Muscle of arm (tissue), 14 donors: ENCODE results near the gene LACC1. TPM values are rescaled to one million over a fixed set of nuclear protein-coding genes. Genes with fewer than 3 reads are reported as not detected.
A peak's percentile ranks its signal among the peaks of the same experiment; 100 is the strongest.

Experiments used
- DNase-seq: peaks from one replicate; pipeline ENCODE4 v3.0.0-alpha.2; 2013
- long read RNA-seq, 11 donors: transcript quantifications; one replicate each; lab custom pipeline, GENCODE V29; 2026
- polyA plus RNA-seq, 12 donors: library from polyadenylated mRNA; unstranded; fragments of 120-200 nt; gene quantifications; one replicate each; pipeline ENCODE4 v1.2.1, GENCODE V29; 2013; ENCODE audit not compliant: insufficient read length in 12 of 12

Gene LACC1
- polyA plus RNA-seq, result 1 to 10 TPM in 10 of 12 donors, not detected in 2; 1.7 to 4.3 (median 2.2) TPM
- long read RNA-seq, donor 1, transcript LACC1-202 (2 exons, 705 nt), result major isoform, 5 of 10 reads
- long read RNA-seq, donor 1, partial matches to known transcripts, result 5 of 10 reads
- long read RNA-seq, donor 1, other reads (novel, unspliced or antisense), result 0 of 10 reads
- long read RNA-seq, donor 2, full-length matches to known transcripts, result 1 of 1 reads
- long read RNA-seq, donor 2, partial matches to known transcripts, result 0 of 1 reads
- long read RNA-seq, donor 2, other reads (novel, unspliced or antisense), result 0 of 1 reads
- long read RNA-seq, donor 3, result 0 reads
- long read RNA-seq, donor 4, result 0 reads
- long read RNA-seq, donor 5, result 0 reads
- long read RNA-seq, donor 6, result 0 reads
- long read RNA-seq, donor 7, result 0 reads
- long read RNA-seq, donor 8, result 0 reads
- long read RNA-seq, donor 9, result 0 reads
- long read RNA-seq, donor 10, result 0 reads
- long read RNA-seq, donor 11, result 0 reads

DNA sequence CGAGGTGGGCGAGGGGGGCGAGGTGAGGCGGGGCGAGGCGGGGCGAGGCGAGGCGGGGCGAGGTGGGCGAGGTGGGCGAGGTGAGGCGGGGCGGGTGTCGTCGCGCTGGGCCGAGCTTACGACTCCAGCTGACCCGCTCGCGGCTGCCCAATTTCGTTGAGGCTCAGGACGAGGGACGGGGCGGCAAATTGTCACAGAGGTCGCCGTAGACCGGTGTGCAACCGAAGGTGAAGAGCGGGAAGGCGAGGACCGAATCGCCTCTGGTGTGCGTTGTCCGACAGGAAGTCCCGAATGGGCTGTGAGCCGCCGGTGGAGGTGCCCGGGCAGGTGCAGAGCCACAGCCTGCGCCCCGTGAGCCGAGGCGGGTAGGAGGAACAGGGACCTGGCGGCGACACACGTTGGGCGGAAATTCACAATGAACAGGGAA, at the start of gene LACC1:
TSS of gene LACC1 (plus strand) at position 150 of the 427 bp plus-strand sequence. CDS start 1,082 bp downstream, outside the sequence.
- no peak for DNase-seq

- DNase-seq, result no peak
Measured at GRCh38 chr13:43830497-43830881, 49.2 kb upstream of the LACC1 start.

DNA sequence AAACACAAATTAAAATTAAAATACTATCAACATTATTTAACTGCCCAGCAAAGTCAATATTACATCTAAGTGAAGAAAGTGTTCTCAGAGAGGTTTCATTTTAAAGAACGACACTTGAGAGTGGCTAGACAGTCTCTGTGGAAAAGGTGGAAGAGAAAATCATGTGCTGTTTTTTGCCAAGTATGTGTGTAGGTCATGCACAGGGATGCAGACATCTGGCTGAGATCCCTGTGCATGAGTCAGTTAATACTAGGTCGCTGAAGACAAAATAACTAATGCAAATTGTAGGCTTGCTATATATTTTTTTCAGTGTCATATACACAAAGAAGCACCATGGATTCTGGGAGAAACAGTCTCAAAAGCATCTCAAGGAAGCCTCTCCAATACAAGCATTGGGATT, 48.6 kb upstream of the LACC1 start:
- no peak for DNase-seq

GRCh38 chr13:43835701-43836100, 44.0 kb upstream of the LACC1 start:
- DNase-seq, result no peak

- no peak for DNase-seq
Measured at GRCh38 chr13:43838909-43839308, 40.8 kb upstream of the LACC1 start.

- DNase-seq, result no peak
Measured at GRCh38 chr13:43846496-43847158, 33.1 kb upstream of the LACC1 start.

GRCh38 chr13:43848001-43848649, 31.6 kb upstream of the LACC1 start:
- DNase-seq, result no peak

- no peak for DNase-seq
Measured at GRCh38 chr13:43850873-43851272, 28.8 kb upstream of the LACC1 start.

GRCh38 chr13:43852923-43853404, 26.7 kb upstream of the LACC1 start:
- no peak for DNase-seq

DNA sequence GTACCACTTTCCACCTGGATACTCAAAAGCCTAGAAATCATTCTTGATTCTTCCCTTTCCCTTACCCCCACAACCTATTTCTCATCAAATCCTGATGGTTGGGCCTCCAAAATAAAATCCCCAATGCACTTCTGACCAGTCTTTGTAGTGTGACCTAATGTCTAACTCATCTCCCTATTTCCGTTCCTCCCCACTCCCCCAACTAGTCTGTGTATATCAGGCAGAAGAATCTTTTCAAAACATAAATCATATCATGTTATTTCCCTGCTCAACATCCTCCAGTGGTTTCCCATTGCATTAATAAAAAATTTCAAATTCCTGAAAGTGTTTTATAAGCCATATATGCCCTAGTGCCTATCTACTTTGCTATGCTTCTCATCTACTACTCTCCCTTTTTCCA, 17.8 kb upstream of the LACC1 start:
- no peak for DNase-seq

DNA sequence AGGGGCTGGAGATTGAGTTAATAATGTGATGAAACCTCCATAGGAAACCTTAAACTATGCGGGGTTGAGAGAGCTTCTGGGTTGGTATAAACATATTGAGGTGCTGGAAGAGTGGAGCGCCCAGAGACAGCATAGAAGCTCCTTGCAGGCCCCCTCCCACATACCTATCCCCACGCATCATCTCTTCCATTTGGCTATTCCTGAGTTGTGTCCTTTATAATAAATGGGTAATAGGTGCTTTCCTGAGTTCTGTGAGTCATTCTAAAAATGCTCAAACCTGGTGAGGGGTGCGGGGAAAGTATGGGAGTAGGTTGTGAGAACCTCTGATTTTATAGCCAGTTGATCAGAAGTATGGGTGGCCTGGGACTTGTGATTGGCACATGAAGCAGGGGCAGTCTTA, 14.8 kb upstream of the LACC1 start:
- DNase-seq, result no peak

DNA sequence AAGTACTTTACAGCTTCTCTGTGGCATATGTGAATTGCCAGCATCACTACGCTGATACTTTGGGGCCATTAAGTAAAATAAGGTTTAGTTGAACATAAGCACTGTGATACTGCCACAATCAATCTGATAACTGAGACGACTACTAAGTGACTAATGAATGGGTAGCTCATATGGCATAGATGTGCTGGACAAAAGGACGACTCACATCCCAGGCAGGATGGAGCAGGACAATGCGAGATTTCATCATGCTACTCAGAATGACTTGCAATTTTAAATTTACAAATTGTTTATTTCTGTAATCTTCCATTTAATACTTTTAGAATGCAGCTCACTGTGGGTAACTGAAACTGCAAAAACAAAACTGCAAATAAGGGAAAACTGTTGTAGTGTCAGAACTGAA, 13.8 kb upstream of the LACC1 start:
- DNase-seq, result no peak

GRCh38 chr13:43872181-43872580, 7.5 kb upstream of the LACC1 start:
- DNase-seq, result no peak

DNA sequence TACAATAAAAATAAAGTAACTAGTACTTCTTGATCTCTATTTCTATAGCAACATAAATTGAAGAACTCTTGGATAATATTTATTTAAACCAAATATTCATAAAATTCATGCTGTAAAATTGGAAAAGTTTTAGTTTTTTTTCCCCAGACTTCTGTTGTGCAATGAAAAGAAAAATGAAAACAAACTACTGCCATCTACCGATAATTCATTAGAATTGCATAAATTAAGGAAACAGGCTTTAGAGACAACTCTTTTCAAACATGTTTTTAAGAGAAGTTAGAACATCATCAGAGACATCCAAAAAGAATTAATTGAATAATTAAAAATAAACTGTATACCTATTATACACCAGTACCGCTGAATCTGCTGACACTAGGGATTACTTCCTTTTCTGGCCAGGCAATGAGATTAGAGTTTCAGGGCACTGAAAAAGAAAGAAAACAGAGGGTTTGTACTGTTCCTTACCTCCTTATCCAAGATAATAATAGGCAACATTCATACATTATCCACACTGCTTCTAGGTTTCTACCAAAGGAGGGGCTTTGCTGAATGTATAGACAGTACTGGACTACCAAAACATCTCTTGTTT, 5.1 kb upstream of the LACC1 start:
- no peak for DNase-seq

- no peak for DNase-seq
Measured at GRCh38 chr13:43876366-43876765, 3.3 kb upstream of the LACC1 start.

DNA sequence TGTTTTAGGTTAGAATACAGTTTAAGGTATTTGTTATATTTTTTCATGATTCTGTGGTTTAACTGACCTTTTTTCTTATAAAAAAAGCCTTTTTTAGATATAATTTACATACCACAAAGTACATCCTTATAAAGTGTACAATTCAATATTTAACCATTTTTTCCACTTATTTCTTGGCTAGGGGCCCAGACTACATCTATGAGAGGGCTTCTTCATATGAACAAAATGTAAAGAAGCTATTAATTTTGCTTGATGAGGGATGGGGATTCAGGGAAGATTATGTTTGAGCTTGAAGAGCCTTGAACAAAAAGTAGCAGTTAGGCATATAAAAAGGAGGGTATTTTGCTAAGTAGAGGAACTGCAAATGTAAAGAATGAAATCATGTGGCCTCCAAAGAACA, 2.4 kb upstream of the LACC1 start:
- no peak for DNase-seq

DNA sequence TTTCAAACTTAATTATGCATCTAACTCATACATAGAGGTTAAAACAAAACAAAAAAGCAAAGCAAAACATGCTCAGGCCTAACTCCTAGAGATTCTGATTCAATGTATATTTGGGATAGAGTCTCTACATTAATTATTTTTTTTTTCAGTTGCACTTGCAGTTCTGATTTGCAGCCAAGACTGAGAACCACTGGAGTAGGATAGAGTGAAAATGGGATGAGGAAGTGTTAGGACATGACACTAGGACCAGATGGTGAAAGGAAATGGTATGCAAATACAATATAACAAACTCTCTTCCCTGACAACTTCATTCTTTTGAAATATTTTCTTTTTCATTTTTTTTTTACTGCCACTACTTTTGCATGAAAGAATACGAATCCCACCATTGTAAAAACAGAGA, 1.9 kb upstream of the LACC1 start:
- DNase-seq, result no peak

DNA sequence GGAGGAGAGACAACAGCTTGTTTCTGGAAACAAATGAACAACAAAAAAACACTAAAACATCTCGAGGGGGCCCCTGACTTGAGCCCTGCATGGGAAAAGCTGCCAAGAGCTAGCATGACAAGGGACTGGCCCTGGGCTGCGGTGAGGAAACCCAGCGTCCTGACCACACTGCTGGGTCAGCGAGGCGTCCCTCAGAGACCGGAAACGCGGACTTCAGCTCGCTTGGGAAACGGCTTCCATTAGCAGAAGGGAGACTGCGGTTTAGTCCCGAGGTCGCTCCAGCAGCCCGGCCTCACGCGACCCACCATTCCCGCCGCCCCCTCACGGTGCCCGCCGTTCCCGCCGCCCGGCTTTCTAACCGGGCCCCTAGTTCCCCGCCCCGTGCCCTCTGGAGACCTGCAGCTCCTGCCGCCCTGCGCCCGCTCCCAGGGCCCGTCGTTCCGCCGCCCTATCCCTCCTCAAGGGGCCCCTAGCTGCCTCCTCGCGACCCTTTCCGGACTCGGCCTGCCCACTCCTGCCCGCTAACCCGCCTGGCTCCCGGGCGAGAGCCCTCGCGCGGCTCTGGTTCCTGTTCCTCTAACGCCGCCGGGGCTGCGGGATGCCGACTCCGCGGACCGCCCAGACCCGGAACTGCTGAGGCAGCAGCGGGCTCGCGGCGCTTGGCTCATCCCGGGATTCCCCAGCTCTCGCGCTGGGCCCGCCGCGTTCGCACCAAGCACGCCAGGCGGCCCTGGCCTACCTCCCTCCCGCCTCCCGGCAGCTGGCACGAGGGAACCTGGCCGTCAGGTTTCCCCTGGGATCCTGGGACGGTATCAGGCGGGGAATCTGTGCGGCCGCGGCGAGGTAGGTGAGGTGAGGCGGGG, 581 bp upstream of the LACC1 start, which contains the start of gene CCDC122:
TSS of gene CCDC122 (minus strand) at position 849 of the 863 bp plus-strand sequence. CDS start 10,364 bp downstream, outside the sequence.
- peak; percentile 78 for DNase-seq

DNA sequence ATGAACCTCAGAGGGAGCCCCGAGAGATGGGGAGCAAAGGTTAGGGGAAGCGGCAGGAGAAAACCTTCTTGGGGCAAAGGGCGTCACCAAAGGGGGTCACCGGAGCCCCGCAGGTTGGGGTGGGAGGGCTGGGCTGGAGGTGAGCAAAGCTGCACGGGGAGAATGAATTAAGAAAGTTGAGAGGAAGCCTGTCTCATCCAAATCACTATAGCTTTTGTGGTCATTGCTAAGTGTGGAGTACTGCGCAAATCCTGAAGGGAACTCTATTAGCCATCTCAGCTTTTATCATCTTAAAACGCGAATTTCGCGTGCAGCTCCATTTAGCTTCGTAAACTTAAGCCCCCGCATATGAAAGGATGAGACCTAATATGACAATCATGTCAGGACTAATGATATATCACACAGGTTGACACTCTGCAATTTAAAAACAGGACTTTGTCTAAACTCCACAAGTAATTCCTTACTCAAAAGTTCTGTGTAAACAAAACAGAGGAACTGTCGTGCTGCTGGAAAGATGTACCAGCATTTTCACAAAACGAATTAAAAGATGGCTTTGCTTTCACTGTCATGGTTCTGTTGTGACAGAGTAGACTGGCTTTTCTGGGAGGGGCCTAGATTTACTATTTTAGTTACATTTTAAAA, 631 bp downstream of the LACC1 start:
- DNase-seq, result no peak

DNA sequence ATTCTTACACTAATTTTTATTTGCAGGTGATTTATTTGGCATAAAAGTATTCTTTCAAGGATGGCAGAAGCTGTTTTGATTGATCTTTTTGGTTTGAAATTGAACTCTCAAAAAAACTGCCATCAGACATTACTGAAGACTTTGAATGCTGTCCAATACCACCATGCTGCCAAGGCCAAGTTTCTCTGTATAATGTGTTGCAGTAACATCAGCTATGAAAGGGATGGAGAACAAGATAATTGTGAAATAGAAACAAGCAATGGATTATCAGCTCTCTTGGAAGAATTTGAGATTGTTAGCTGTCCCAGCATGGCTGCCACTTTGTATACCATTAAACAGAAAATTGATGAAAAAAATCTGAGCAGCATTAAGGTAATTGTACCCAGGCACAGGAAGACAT, 1.2 kb downstream of the LACC1 start:
- DNase-seq, result no peak
